ENCODE measurements around the gene PPP2R5E.
"Not testable (repeated sequence)": the region's sequence is repeated elsewhere in the genome, so short reads cannot be mapped to it uniquely, and the experiment has no call there.

PPP2R5E gene

DNA sequence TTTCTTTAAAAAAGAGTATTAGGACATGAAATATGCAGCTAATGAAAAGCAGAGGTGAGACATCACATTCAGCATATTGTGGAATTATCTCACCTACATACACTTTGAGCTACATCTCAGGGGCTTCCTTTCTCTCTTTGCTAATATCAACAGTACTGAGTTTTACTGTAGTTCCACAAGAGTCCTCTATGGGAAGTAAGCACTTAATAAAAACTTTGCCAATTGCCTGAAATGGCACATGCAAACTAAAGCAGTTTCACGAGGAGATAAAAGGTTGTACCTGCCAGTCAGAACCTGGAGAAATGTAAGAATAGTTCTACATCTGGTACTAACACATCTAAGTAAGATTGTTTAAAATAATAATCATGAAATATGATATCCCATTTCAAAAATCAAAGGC, 150.9 kb downstream of the PPP2R5E start:
- FAIRE-seq = peak; percentile 95
- DNase-seq (ENCODE audit: insufficient read length, low spot score) = no peak

DNA sequence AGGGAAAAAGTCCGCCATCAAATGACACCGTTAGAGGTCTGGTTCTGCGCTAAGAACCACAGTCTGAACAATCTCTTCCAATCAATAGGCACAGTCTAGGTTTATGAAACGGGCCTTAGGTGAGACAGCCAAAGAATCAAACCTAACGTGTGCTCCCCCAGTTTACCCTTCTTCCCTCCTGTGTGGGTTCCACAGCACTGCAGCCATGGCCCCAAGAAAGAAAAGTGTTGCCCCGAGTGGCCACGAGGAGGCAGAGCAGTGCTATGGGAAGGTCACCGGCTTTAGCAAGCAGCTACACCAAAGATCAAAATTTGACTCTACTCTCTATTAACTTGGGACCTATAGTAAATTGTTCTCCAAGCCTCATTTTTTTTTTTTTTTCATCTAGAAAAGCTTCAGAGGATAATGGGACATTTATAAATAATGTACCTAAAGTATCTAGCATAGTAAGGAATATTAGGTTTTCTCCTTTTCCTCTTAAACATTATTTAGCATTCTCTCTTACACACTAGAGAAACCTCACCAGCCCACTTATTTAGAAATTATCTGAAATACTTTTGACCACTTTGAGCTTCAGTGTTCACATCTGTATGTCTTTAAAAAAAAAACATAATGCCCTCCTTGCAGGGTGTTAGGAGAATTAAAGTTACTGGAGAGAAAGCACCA, 154.3 kb downstream of the PPP2R5E start:
- FAIRE-seq (peak; percentile 97), DNase-seq (ENCODE audit: insufficient read length, low spot score) (peak; percentile 89)

DNA sequence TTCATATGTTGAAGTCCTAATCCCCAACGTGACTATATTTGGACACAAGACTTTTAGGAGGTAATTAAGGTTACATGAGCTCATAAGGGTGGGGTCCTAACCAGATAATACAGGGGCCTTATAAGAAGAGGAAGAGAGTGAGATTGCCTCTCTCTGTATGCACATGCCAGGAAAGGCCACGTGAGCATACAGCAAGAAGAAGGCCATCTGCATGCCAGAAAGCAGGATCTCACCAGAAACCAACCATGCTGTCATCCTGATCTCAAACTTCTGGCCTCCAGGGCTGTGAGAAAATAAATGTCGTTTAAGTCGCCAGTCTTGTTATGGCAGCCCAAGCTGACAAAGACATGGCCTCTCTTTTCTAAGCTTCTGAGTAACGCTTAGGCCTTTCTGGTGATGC, 155.5 kb downstream of the PPP2R5E start:
- DNase-seq (ENCODE audit: insufficient read length, low spot score) (no peak), FAIRE-seq (peak; percentile 85)

GRCh38 chr14:63383776-63384367, 159.3 kb downstream of the PPP2R5E start:
- DNase-seq (ENCODE audit: insufficient read length, low spot score) (no peak), FAIRE-seq (peak; percentile 91)

DNA sequence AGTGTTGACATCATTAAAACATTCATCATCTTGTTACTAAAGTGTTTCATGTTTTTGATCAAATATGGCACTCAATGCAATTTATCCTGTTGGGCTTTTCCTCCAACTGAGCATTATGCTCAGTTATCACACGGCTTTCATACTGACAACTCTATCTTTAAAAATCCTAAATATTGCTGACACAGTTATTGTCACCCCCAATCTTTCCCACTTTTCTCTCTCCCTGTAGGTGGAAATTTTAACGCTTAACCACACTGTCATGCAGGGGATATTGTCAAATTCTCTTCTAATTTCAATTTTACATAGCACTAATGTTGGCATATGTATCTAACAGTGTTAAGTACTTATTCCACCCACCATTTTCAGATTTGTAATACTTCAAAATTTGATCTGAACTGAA, 164.7 kb downstream of the PPP2R5E start:
- no peak for DNase-seq (ENCODE audit: insufficient read length, low spot score)
- FAIRE-seq = peak; percentile 96

- peak; percentile 93 for FAIRE-seq
- DNase-seq (ENCODE audit: insufficient read length, low spot score) = no peak
These were observed 167.4 kb downstream of the PPP2R5E start for GRCh38 chr14:63375769-63376168.

- FAIRE-seq; DNase-seq (ENCODE audit: insufficient read length, low spot score): not testable (repeated sequence)
These were observed 171.6 kb downstream of the PPP2R5E start for GRCh38 chr14:63371613-63372012.

- DNase-seq (ENCODE audit: insufficient read length, low spot score) (no peak), FAIRE-seq (no peak)
These were observed 172.1 kb downstream of the PPP2R5E start for GRCh38 chr14:63371033-63371432.

DNA sequence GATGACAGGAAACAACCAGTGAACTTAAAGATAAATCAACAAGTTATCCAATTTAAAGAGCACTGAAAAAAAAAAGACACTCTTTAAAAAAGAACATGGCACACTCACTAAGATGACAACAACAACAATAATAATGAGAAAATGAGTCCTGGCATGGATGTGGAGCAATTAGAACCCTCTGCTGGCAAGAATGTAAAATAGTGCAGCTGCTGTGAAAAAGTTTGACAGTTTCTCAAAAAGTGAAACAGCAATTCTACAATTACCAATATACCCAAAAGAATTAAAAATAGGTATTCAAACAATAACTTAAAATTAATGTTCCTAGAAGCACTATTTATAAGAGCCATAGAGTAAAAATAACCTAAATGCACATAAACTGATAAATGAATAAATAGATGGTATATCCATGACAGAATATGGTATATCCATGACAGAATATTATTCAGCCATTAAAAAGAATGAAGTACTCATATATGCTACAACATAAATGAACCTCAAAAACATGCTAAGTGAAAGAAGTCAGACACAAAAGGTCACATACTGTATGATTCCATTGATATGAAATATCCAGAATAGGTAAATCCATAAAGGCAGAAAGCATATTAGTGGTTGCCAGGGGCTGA, 175.3 kb downstream of the PPP2R5E start:
- FAIRE-seq (peak; percentile 93), DNase-seq (ENCODE audit: insufficient read length, low spot score) (no peak)

- no peak for DNase-seq (ENCODE audit: insufficient read length, low spot score)
- FAIRE-seq = peak; percentile 97
These were observed 180.8 kb downstream of the PPP2R5E start for GRCh38 chr14:63362389-63362819.

DNA sequence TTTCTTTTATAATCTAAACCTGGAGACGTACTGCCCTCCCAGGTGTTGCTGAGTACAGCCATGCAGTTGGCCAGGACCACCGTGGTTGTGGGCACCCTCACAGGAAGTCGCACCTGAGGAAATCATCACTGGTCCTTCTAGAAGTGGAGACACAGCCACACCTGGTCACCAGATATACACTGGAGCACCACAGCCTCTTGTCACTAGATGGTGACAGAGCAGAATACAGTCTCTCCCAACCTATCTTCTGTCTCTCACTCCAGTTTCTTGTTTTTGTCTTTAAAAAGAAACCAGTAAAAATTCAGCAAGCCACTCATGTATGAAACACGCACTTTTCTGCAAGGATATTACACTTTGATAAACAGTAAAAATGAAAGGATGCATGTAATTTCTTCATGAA, 181.4 kb downstream of the PPP2R5E start:
- no peak for DNase-seq (ENCODE audit: insufficient read length, low spot score)
- no peak for FAIRE-seq

DNA sequence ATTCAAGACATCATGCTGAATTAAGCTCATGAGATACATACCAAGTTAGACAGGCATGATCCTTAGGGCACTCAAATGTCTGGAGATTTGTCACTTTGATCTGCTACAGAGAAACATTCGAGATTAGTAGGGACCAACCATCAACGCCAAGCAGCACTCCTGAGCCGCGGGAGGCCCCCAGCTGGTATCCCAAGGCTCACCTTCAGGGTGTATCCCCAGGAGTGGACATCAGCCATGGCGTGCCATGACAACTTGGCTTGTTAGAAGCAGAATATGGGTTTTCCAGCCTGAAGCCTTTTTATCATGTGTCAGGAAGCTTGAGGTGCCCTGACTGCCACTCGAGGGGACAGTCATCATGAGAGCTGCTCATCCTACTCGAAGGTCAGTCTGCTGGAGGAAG, 185.3 kb downstream of the PPP2R5E start:
- DNase-seq (ENCODE audit: insufficient read length, low spot score) (no peak), FAIRE-seq (peak; percentile 99)

- DNase-seq (ENCODE audit: insufficient read length, low spot score) (no peak), FAIRE-seq (no peak)
These were observed 197.4 kb downstream of the PPP2R5E start for GRCh38 chr14:63345826-63346225.

DNA sequence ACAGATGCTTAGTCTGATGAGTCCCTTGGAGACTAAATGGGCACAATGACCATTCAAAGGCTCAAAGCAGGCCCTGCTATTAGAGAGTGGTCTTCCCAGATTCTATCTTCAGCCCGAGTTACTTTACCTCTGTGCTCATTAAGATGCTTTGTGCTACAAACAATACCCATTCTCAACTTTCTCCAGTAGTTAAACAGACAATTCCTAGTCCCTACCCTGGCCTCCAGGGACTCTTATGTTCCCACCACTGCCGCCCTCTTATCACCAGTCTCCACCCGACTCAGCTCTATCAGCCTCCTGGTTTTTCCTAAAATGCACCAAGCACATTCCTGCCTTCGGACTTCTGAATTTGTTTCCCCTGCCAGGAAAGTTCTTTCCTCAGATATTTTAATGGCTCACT, 198.8 kb downstream of the PPP2R5E start:
- DNase-seq (ENCODE audit: insufficient read length, low spot score) (no peak), FAIRE-seq (no peak)

- DNase-seq (ENCODE audit: insufficient read length, low spot score) (no peak), FAIRE-seq (peak; percentile 23)
These were observed 199.3 kb downstream of the PPP2R5E start for GRCh38 chr14:63343878-63344277.

GRCh38 chr14:63342371-63342770, 200.8 kb downstream of the PPP2R5E start:
- DNase-seq (ENCODE audit: insufficient read length, low spot score) = no peak
- no peak for FAIRE-seq

DNA sequence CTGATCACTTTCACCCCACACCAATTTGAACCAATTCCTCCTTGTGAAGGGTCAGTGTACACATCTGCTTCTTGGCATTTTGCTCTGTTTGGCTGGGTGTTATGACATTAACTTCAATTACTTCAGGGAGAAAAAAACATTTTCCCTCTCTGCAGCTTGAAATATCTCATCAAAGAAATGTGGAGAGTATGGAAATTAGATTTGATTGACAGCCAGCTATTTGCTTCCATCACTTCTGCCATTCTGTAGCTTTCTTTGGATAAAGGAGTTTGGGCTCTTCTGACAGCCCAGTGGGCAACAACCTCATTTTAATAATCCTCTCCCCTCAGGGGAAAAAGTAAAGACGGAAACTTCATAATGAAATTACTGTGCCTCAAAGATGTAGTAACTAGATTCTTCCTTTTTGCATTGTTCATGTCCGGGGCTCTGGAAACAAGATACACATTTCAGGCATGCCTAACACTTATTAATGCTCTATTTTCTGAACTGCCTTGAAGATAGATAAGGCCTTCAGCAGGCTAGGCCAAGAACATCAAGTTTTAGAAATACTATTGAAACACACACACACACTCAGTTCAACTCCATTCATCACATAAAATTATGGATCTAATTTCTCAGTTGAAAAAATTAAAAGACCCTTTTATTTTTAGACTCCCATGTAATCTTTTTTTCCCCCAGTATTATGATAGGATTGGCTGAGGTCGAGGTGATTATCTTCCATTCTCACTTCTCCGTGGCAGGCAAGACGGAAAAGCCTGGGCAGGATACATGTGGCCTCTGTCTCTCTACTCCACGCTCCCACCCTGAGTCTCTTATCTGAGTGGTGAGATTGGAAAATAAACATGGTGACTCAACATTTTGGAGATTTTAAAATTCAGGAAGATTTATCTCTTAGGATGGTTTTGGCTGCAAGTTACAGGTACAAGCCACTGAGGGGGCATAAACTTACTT, 214.1 kb downstream of the PPP2R5E start:
- FAIRE-seq = peak; percentile 69
- no peak for DNase-seq (ENCODE audit: insufficient read length, low spot score)

GRCh38 chr14:63326840-63327239, 216.3 kb downstream of the PPP2R5E start:
- DNase-seq (ENCODE audit: insufficient read length, low spot score) = no peak
- FAIRE-seq = peak; percentile 81

DNA sequence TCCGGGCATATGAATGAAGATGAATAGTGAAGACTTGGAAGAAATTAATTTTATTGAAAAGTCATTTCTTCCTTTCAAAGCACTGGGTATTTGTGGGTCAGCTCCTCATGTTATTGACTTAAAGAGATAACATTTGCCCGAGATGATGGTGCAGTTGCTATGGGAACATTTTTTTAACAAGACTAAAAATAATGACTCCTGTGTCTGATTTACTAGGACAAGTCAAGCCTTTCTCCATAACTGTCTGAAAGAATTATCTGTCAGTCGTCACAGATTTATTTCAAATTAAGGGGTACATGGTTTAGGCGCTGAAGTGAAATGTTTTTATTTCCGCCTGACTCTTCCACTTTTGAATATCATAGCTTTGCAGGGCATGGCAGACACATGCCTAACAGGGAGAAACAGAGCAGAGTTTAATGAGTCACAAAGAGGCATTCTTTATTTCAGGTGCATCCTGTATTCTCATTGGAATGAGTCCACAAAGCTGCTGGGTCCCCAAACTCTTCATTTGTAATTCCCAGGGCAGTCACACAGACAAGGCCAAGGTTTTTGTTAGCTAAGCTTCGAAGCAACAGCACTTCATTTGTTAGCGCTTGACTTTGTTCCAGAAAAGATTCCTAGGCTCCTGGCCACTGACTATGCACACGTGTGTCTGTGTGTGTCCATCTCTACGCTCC, 220.1 kb downstream of the PPP2R5E start:
- DNase-seq (ENCODE audit: insufficient read length, low spot score) (no peak), FAIRE-seq (peak; percentile 88)

- DNase-seq (ENCODE audit: insufficient read length, low spot score) = no peak
- FAIRE-seq = no peak
These were observed 220.7 kb downstream of the PPP2R5E start for GRCh38 chr14:63322472-63322871.
